NCI-H526 treated with DMSO at 0.1 percent for 48 hours (cell line): ENCODE measurements around the gene MT1X.

Experiments
- DNase-seq: peaks from one replicate; lab custom pipeline; 2025; lab: John Stamatoyannopoulos, UW

The MT1X gene

DNA sequence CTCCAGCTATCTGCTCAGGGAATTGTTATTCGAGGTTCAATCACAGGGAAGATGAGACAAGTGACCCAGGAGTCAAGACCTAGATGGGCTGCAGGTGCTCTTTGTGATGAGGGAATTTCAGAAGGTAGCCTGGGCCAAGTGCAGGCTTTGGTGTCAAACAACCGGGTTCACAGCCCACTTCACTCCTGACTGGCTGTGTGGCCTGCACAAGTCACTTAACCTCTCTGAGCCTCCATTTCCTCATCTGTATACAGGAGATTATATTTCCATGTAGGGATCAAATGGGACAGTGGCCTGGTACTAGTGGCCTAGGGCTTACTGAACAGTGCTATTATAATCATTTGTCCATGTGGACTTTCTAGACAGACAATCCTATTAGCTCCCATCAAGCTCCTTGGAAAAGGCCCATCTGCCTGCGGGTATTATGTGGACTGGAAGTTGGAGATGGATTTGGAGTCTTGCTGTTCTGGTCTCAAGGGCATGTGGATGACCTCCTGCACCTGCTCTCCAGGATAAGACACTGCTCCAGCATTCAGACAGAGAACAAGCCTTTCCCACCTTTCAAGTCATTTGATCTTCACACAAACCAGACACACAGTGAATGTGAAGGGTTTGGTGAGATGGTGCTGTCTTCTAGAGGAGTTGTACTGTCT lies 3.1 kb upstream of the MT1X start:
- no peak for DNase-seq

DNA sequence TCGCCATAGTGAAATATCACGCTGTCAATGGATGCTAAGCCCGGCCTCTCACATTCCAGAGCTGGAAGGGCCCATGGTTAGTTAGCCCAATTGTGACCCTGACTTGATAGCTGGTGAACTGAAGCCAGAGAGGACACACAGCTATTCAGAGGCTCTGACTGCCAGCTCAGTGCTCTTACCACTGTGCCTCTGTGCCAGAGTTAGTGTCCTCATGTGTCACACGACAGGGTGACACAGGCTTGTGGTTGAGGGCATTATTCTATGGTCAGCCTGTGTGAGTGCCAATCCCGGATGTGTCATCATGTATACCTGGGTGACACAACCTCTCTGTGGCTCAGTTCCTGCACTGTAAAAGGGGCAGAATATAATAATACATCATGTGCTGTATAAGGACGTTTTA lies 2.5 kb upstream of the MT1X start:
- DNase-seq, result no peak

DNA sequence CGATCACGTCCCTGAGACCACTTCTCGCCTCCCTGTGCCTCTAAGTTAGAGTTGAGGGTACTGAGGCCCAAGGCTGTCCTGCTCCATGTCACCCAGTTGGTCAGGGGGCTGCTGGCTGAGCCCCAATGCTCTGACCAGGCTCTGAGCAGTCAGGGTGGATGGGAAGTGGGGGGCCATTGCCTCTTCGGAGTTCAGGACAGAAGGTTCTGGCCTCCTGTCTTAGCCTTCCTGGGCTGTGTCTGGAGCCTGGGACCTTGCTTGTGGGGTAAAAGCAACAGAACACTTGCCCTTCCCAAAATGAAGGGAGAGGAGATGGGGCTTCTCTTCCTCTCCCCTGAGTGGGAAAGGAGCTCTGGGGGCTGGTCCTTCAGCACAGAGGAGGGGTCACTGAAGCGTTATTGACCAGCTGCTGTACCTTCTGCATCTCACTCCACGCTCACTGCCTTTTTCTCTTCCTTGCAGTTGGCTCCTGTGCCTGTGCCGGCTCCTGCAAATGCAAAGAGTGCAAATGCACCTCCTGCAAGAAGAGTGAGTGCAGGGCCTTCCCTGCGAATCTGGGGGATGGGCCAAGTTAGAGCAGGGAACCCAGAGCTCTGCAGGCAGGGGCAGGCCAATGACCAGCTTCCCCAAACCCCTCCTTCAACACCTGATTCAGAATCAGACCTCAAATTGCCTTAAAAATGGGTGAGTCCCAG lies 580 bp downstream of the MT1X start:
- no peak for DNase-seq

DNA sequence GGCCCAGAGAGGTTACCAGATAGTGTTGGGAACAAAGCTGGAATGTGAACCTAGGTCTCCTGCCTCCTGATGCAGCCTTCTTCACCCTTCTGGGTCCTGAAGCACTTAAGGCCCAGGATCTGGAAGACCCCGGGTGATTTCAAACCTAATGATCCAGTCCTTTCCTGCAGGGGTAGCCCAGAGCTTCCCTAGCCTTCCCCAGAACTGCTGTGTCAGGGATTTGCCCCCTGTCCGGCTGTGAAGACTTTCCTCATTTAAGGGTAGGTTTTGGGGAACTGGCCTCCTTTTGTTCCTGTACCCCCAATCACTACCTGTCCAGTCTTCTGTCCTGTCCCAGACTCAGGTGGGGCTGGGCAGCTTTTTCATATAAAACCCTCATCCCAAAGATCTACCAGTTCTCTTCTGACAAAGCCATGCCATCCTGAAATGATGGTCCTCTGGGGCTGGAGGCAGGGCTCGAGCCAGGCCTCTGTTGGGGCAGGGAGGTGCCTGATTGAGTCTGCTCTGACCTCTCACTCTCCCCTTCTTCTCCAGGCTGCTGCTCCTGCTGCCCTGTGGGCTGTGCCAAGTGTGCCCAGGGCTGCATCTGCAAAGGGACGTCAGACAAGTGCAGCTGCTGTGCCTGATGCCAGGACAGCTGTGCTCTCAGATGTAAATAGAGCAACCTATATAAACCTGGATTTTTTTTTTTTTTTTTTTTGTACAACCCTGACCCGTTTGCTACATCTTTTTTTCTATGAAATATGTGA lies 1.3 kb downstream of the MT1X start:
- no peak for DNase-seq

DNA sequence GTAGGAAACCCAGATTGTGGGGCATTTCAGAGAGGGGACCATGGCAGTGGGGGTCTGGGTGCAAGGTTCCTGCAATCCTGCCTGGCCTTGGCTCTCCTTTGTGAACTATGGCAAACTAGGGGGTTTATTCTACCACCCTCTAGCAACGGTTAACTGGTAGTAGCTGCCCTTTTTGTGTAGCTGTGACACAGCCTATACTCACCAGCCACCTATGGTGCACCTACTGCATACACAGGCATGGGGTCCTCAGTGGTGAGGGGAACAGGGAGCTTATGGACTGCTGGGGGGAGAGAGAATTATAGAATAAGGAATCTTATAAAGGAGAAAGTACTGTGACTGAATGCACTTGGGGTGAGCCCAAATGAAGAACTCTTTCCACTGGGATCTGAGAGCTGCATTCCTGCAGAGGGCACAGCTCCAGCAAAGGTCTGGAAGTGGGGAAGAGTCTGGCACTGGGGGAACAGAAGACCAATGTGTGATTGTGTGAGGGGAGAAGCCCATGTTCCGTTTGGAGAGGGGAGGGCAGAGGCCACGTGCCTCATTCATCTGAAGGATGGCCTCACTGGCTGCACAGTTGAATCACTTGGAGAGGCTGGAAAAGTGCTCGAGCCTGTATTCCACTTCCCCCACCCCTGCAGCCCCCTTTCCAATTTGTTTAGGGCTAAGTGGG lies 2.1 kb downstream of the MT1X start:
- no peak for DNase-seq

DNA sequence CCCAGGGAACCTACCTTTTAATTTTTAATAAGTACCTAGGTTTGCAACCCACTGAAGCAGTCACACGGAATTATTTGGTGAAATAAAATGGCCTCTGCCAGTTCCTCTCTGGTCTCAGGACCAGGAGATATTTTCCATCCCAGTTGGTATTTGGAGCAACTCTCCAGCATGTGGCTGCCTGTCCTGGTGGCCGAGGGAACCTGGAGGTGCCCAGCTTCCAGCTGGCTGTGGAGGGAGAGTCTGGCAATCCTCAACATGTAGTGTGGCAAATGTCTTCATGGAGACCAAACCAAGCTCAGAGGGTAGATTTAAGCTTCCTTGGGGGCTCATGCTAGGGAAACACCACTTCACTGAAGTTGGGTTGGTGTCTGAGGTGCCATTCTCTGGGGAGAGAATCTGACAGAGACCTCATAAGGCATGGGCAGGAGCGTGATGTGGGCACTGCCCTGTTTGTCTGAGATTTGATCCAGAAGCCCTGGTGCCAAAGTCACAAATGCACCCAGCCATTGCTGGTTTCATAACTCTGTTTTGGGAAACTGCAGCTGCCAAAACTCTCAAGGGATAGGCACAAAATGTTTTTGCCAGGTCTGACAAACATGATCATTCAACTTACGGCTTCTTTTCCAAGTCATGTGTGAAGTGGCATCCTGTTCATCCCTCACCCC lies 2.8 kb downstream of the MT1X start:
- no peak for DNase-seq

DNA sequence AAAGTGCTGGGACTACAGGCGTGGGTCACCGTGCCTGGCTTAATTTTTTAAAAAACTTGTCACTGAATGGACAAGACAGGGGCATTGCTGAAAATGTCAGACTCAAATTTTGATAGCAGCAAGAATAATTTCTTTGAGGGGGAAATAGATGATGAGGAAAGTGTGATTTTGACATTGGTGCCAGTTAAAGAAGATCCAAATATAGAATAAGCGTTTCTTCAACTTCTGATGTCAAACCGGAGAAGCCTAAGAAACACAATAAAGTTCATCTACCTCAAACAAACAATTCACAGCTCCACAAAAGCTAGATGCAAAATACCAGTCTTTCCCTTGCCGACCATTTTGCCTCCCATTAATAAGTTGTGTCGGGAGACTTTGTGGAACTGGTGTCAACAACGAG lies 4.5 kb downstream of the MT1X start:
- no peak for DNase-seq

DNA sequence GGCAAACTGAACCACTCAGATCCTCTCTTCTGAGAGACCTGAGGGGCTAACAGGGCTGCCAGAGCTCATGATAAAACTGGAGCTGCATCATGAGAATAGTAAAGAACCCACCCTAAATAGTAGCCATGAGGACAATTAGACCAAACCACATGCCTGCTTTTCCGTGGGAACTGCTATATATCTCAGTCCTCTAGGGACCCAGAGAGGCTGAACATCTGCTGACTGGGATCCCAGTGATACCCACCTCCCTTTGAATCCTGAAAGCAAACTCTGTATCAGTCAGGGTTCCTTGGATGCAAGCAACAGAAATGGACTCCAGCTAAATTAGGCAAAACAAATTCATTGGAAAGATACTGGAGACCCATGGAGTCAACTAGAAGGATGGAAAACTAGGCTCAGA lies 6.5 kb downstream of the MT1X start:
- DNase-seq, result no peak

DNA sequence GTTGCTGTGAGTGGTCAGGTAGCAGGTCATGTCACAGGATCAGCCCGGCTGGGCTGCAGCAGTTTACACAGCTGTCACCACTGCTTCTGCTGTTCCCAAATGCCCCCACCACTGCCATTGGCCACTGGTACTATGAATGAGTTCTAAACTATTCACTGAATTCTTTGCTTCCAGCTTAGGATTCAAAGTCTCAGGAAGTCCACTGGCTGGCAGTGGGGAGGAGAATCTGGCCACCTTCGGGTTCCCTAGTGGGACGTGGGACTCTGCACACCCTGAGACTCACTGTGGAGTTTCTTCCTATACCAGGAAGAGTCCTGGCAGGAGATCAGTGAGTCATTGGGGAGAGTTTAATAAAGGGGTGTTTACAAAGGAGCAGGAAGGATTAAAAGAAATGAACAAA lies 6.9 kb downstream of the MT1X start:
- no peak for DNase-seq

DNA sequence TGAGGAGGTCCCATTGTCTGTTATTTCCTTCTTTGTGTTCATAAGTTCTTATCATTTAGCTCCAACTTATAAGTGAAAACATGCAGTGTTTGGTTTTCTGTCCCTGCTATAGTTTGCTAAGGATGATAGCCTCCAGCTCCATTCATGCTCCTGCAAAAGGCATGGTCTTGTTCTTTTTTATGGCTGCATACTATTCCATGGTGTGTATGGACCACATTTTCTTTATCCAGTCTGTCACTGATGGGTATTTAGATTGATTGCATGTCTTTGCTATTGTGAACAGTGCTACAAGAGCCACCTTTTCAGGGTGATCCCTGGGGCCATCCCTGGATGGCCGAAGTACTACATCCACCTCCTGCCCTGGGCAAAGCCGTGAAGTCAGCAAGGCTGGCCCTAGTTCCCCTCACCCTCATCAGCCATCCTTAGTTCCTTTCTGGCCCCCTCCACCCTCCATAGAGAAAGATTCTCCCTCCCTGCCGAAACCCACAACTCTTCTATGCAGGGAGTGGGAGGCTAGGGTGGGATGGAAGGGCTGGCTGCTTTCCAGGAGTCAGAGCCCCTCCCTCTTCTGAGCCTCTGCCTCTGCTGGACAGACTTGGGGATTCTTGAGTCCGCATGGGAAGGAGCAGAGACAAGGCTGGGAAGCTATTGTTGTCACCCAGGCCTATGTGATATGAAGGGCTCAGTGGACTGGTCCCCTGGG lies 8.3 kb downstream of the MT1X start:
- DNase-seq, result no peak

DNA sequence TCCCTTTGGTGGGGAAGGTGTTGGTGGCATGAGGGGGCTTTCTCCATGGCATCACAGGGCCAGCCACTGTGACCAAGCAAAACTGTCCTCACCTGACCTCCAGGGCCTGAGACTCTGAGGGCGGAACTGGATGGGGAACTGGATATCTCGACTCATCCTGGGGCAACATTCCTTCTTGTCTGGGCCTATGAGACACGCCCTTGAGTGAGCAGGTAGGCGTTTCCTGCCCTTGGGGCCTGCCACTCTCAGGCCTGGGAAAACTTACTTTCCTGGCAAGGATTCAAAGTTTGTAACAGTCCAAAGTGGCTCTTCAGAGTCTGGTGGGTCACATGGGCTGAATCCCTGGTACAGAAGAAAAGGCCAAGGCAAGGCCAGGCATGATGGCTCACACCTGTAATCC lies 9.6 kb downstream of the MT1X start:
- no peak for DNase-seq

DNA sequence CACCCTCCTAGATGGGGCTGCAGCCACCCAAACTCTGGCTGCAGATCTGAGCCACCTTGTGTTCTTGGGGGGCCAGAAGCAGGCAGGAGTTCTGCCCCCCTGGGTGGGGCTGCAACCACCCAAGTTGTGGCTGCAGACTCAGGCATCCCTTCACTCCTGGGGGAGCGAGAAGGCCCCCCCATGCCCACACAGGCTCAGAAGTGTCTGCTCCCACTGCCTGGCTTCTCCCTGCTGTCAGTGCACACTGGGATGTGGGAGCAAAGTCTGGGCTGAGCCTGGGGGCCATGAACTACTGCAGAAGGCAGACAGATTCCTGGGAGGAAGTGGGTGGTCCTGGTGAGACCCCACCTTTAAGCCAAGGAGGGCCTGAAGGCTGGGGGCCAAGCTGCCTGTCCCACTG lies 13.0 kb downstream of the MT1X start:
- no peak for DNase-seq

DNA sequence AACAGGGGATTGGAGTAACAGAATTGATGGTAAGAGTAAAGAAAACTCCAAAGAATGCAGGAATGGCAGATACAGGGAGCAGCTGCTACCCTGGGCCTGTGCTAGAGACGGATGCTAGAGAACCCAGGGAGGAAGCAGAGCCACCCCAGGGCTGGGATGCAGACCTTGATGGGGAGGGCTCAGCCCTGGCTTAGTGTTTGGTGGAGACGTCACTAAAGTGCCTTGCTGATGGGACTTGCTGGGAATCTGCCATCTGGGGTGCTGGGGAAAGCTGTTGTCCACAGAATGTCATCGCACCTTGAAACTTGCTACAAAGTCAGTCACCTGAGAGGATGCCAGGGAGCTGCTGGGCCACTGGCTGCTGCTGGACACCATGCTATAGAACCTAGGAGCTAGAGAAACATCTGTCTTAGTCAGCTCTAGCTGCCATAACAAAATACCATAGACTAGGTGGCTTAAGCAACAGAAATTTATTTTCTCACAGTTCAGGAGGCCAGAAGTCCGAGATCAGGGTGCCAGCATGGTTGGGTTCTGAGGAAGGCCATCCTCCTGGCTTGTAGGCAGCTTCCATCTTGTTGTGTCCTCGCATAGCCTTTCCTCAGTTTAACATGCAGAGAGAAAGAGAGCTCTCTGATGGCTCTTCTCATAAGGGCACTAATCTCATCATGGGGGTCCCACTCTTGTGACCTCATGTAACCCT lies 15.3 kb downstream of the MT1X start:
- no peak for DNase-seq

DNA sequence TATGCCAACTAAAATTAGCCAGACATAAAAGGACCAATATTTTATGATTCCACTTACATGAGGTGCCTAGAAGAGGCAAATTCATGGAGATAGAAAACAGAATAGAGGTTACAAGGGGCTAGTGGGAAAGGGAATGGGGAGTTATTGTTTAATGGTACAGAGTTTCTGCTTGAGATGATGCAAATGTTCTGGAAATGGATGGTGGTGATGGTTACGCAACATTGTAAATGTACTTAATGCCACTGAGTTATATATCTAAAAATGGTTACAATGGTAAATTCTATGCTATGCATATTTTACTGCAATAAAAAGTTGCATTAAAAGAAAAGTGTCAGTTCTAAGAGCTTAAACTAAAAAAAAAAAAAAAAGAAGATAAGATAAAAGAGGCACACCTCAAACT lies 17.9 kb downstream of the MT1X start:
- DNase-seq, result no peak

DNA sequence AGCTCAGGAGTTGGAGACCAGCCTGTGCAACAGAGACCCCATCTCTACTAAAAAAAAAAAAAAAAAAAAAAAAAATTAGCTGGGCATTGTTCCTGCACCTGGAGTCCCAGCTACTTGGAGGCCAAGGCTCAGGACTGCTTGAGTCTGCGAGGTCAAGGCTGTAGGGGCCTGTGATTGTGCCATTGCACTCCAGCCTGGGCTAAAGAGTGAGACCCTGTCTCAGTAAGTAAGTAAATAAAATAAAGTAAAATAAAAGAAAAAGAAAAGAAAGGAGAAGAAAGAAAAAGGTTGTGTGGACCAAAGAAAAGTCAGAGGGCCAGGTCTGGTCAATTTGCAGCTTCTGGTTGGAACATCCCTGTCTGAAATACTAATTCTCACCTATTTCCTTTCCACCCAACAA lies 18.4 kb downstream of the MT1X start:
- DNase-seq, result no peak

DNA sequence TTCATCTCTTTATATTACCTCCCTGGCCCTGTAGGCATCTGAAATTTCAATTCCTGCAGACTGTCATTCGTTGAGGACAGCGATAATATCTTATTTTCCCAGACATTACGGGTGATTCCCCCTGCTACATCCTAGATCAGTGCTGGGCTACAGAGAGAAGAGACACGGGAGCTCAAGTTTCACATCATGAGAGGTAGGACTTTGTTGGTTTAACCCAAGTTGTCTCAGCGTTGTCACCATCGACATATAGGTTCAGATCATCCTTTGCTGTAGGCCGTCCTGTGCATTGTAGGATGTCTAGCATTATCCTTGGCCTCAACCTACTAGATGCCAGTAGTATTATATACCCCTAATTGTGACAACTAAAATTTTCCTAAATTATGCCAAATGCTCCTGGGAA lies 19.3 kb downstream of the MT1X start:
- DNase-seq, result no peak

DNA sequence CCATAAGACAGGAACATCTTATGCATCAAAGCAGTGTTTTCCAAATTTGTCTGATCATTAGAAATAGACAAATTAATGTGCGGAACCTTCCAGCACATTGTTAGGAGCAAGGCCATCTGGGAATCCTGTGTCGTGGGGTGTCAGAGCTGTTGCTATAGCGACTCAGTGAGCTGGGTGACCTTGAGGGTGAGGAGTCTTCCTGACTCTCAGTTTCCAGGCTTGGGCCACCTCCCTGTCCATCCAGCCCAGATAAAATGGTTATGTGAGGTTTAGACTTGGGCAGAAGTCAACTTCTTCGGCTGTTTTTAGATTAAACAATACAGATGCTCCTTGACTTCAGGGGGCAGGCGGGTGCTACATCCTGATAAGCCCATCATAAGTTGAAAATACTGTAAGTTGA lies 20.6 kb downstream of the MT1X start:
- no peak for DNase-seq

DNA sequence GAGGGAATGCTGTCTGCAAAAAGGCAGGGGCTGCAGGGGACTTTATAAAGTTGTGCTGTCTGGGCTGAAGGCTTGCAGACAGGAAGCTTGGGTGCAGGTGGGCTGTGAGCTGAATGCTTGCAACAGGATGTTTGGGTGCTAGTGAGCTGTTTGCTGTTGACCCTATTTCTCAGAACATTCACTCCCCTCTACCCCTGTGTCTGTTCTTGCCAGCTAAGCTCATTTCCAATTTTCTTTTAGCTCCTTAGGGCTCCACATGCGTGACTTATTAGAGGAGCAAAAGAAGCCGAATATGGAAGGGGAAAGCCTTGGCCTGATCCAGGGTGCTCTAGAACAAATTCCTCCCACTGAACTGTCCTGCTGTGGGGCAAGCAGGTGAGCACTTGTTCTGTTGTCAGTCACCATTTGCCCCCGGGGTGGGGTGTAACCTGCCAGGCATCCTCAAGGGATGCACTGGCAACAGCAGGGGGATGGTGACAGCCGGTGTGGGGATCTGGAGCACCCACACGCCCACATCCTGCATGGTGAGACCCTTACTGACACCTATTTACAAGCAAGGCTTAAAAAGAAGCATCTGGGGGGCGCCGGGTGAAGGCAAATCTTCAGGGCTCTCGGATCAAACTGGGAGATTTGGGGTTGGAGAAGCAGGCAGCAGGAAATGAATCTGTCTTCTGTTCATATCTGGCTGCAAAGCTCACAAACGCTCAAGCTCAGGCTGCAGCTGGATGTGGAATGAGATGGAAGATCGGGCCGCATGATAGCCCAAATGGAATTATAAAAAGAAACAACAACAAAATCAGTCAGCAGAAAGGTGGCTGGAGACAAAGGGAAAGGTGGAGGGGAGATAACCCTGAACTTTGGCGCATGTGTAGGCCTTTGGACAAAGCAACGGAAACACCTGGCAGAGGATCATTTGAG lies 26.5 kb downstream of the MT1X start:
- DNase-seq, result no peak

DNA sequence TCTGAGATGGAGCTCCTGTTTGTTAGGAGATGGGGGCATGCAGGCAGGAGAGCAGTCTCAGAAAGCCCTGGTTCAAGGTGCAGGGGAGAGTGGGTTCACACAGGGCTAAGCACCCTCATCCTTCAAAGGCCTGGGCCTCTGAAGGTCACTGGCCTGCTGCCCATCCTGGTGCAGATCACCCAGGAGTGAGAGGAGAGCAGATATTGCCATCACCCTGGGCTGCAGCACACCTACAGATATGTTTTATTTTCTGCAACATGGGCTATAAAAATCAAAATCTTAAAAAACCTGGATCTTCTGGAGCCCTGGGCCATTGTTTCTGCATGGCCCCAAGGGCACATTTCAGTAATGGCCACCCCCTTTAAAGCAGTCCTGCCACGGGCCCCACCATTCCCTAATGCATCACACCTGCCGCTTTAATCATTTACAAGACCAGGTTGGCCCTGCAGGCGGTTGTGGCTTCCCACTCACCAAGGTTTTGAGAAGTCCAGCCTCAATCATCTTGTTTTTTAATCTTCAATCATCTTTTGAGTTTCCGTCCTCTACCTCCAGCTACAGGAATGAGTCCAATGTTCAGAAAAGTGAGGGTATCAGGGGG lies 27.3 kb downstream of the MT1X start:
- DNase-seq, result no peak
